B cell (primary cell): ENCODE data around the gene WNT3A. TPM values are rescaled to one million over a fixed set of nuclear protein-coding genes. Genes with fewer than 3 reads are reported as not detected.

ENCODE experiments used
- ATAC-seq: fragments of 200-7000 bp; cut with Tn5 transposase; one replicate; pipeline ENCODE4 v1.10.0; 2021; ENCODE audit warnings: low read depth, mild to moderate bottlenecking, moderate number of reproducible peaks, moderate library complexity
- CTCF ChIA-PET: fragments of 350-600 bp; sonication (Branson Sonifier 250); formaldehyde crosslinking; loops from one replicate; lab custom pipeline; 2021; ENCODE audit warnings: antibody characterized with exemption, inconsistent platforms; lab: Charles Lee
- POLR2A ChIA-PET: fragments of 350-600 bp; sonication (Branson Sonifier 250); formaldehyde crosslinking; loops from one replicate; lab custom pipeline; 2021; ENCODE audit warnings: antibody characterized with exemption; lab: Charles Lee
- DNase-seq: peaks from one replicate; pipeline ENCODE4 v3.0.0; 2013
- H2AFZ ChIP-seq: 2 replicates; pipeline ENCODE4 v1.6.1; 2012; ENCODE audit warnings: mild to moderate bottlenecking, low read depth, low read length; ENCODE audit not compliant: insufficient read depth, poor library complexity, severe bottlenecking
- H3K27ac ChIP-seq, 2 donors: 1 replicate in 1 of 2; 2 replicates in 1 of 2; pipeline ENCODE4 v1.5.1; 2012 to 2013; ENCODE audit warnings: low read length in 2 of 2, mild to moderate bottlenecking in 2 of 2, moderate library complexity in 1 of 2
- H3K27me3 ChIP-seq, 4 experiments: fragments of 200-600 bp in 1 of 4; sonication (generic) in 1 of 4; replicated peaks in 1 of 4; 1 replicate in 2 of 4; 2 replicates in 2 of 4; pipeline versions ENCODE4 v1.6.1 to v1.7.0; 2013 to 2016; ENCODE audit warnings: low read length in 3 of 4, mild to moderate bottlenecking in 2 of 4, mixed read lengths in 1 of 4, moderate library complexity in 1 of 4; ENCODE audit not compliant: insufficient read depth in 4 of 4, control insufficient read depth in 3 of 4; ENCODE audit errors: control extremely low read depth in 1 of 4
- H3K36me3 ChIP-seq, 2 experiments: replicated peaks in 1 of 2; 1 replicate in 1 of 2; 2 replicates in 1 of 2; pipeline versions ENCODE4 v1.6.1 to v1.7.1; 2013; ENCODE audit warnings: low read length in 1 of 2; ENCODE audit not compliant: insufficient read depth in 2 of 2, control insufficient read depth in 1 of 2; ENCODE audit errors: control extremely low read depth in 1 of 2, extremely low read depth in 1 of 2
- H3K4me1 ChIP-seq, 2 donors: fragments of 200-600 bp in 1 of 2; sonication (generic) in 1 of 2; 1 replicate in 1 of 2; 2 replicates in 1 of 2; pipeline versions ENCODE4 v1.5.1 to v1.6.1; 2013 to 2017; ENCODE audit warnings: low read length in 2 of 2; ENCODE audit not compliant: control insufficient read depth in 2 of 2, insufficient read depth in 2 of 2
- H3K4me2 ChIP-seq: replicated peaks from 2 replicates; pipeline ENCODE3; 2012; ENCODE audit warnings: mild to moderate bottlenecking, low read depth, low read length; ENCODE audit not compliant: poor library complexity, severe bottlenecking
- H3K4me3 ChIP-seq, 5 experiments: fragments of 200-600 bp in 1 of 5; sonication (generic) in 1 of 5; 1 replicate in 3 of 5; 2 replicates in 2 of 5; pipeline versions ENCODE4 v1.5.1 to v1.7.0; 2011 to 2016; ENCODE audit warnings: low read length in 4 of 5, mild to moderate bottlenecking in 4 of 5, low read depth in 2 of 5, control low read depth in 1 of 5, moderate library complexity in 1 of 5; ENCODE audit not compliant: insufficient read depth in 1 of 5; ENCODE audit errors: control extremely low read depth in 1 of 5, extremely low read depth in 1 of 5
- H3K79me2 ChIP-seq: fragments of 200-600 bp; sonication (generic); one replicate; pipeline ENCODE4 v1.6.0; 2016; ENCODE audit warnings: low read length; ENCODE audit not compliant: control insufficient read depth, insufficient read depth
- H3K9ac ChIP-seq: fragments of 200-600 bp; sonication (generic); 2 replicates; pipeline ENCODE4 v1.6.1; 2017; ENCODE audit warnings: mild to moderate bottlenecking, low read length, moderate library complexity
- H3K9me3 ChIP-seq, 3 donors: one replicate each; pipeline versions ENCODE4 v1.6.1 to v1.7.1; 2013; ENCODE audit warnings: low read length in 2 of 3; ENCODE audit not compliant: control insufficient read depth in 2 of 3, insufficient read depth in 1 of 3; ENCODE audit errors: control extremely low read depth in 1 of 3
- H4K20me1 ChIP-seq: 2 replicates; pipeline ENCODE4 v1.6.0; 2012; ENCODE audit warnings: mild to moderate bottlenecking, low read length; ENCODE audit not compliant: insufficient read depth, control insufficient read depth, poor library complexity, severe bottlenecking
- H3K27ac Mint-ChIP-seq: one replicate; pipeline ENCODE4 v1.8.0; 2021; ENCODE audit warnings: mixed read lengths
- H3K27me3 Mint-ChIP-seq: one replicate; pipeline ENCODE4 v1.8.0; 2021; ENCODE audit warnings: mixed read lengths
- H3K4me1 Mint-ChIP-seq: one replicate; pipeline ENCODE4 v1.8.0; 2021; ENCODE audit warnings: mixed read lengths
- H3K4me3 Mint-ChIP-seq: one replicate; pipeline ENCODE4 v1.8.0; 2021; ENCODE audit warnings: mixed read lengths
- H3K9me3 Mint-ChIP-seq: one replicate; pipeline ENCODE4 v1.8.0; 2022; ENCODE audit warnings: mixed read lengths; ENCODE audit not compliant: insufficient read depth
- CTCF ChIP-seq: fragments of 200-600 bp; IDR thresholded peaks from one replicate; pipeline ENCODE4 v1.8.0; 2022; ENCODE audit warnings: antibody characterized with exemption, mild to moderate bottlenecking
- EZH2 ChIP-seq: IDR thresholded peaks from 2 replicates; pipeline ENCODE4 v1.6.1; 2012; ENCODE audit warnings: borderline replicate concordance, low read depth, mild to moderate bottlenecking, moderate library complexity, low read length; ENCODE audit not compliant: insufficient read depth, poor library complexity, severe bottlenecking
- WGBS: methylation state at CpG from one replicate; pipeline ENCODE4 v1.1.5; 2013; ENCODE audit warnings: missing lambda C conversion rate; ENCODE audit not compliant: insufficient coverage; 5-methylcytosine and 5-hydroxymethylcytosine counted together
- intact Hi-C: fragments of 100-400 bp; cut with micrococcal nuclease; formaldehyde crosslinking; loops from one replicate; pipeline ENCODE4 v1.10.0; 2022
- polyA plus RNA-seq: library from polyadenylated mRNA; depleted of rRNA; stranded (reverse); fragments of >200 nt; gene quantifications from 2 replicates; pipeline ENCODE4 v1.2.3, GENCODE V29; 2012
- total RNA-seq, 2 donors: library from RNA; stranded (reverse); fragments of 120-200 nt in 1 of 2; gene quantifications; 1 replicate in 1 of 2; 2 replicates in 1 of 2; pipeline versions ENCODE4 v1.2.3 to v1.2.4, GENCODE V29; 2013 to 2022

WNT3A gene
- total and polyA plus RNA-seq, 2 donors (not counting 1 experiment from before 2014, with no cell fraction given) = 0.03 TPM; not detected in 1

GRCh38 chr1:228105270-228105995, 98.6 kb downstream of the WNT3A start:
- Histone ChIP-seq H3K4me1 (peaks cover 34 to 48% of the 10 kb centered on the region in 2 donors), H3K36me3 (peaks cover 0 to 21% of the 10 kb centered on the region in 2 experiments), H3K79me2 (peaks cover 37% of the 10 kb centered on the region), H3K27ac (no peak overlapping the region), H3K9ac (no peak overlapping the region), H4K20me1 (peaks cover 19% of the 10 kb centered on the region), H3K4me3 (no peak overlapping the region), H3K9me3 (no peaks in the 10 kb centered on the region), H2AFZ (no peak overlapping the region), H3K4me2 (no peak overlapping the region), H3K27me3 (no peaks in the 10 kb centered on the region)
- Mint-ChIP-seq H3K27ac (no peak overlapping the region), H3K9me3 (no peaks in the 10 kb centered on the region), H3K4me3 (peak overlapping the region; percentile 23), H3K27me3 (no peaks in the 10 kb centered on the region), H3K4me1 (peaks cover 44% of the 10 kb centered on the region)
- WGBS = 91% methylated on average over 9 of the region's 9 CpGs
- no peak for TF ChIP-seq CTCF
- no peak for TF ChIP-seq EZH2
- intact Hi-C loops = loop anchor here (10.0 kb wide), 2 partner anchors 169 to 1399 kb away; partner anchors contain the start of gene NUP133
- POLR2A ChIA-PET = interaction anchor here (0.5 to 1.5 kb wide), 3 partner anchors 23 to 61 kb away, joined by 3 to 5 read pairs (median 3); partner anchors contain the start of gene ARF1
- no peak for DNase-seq
- CTCF ChIA-PET = no interaction called here
- no peak for ATAC-seq
